ENCODE measurements around the gene TSSC4.

Gene TSSC4

DNA sequence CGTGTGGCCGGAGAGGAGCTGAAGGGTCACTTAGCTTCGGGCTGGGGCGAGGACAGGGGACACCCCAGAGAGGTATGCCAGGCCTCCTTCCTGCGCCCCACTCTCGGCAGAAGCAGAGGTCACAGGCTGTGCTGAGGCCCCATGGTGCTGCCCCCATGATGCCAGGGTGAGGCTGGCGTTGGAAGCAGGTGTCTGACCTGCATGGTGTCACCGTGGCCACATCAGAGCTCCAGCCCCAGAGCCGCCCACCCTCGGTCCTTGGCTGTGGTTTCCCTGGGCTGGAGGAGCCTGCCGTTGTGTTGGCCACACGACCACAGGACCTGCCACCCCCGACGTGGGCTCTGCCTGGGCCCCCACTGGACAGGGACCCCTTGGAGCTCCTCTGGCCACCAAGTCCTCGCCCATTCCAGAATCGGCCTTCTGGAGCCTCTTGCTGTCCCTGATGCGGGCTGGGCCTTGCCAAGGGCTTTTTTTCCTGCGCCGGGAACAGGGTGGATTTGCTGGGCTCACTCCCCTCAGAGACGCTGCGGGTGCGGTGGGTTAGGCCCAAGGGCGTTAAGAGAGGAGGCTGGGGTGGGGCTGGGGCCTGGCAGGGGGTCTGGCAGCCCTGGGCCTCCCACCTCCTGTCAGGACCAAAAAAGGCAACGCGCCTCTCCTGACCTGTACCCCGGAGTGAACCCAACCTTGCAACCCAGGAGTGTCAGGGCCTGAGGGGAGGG, 8.2 kb upstream of the TSSC4 start:
- no peak for DNase-seq (ENCODE audit: low read depth)
- H3K4me3 ChIP-seq (ENCODE audit: low read depth, low read length), result no peak overlapping the region
- TF ChIP-seq, protein P1, sequence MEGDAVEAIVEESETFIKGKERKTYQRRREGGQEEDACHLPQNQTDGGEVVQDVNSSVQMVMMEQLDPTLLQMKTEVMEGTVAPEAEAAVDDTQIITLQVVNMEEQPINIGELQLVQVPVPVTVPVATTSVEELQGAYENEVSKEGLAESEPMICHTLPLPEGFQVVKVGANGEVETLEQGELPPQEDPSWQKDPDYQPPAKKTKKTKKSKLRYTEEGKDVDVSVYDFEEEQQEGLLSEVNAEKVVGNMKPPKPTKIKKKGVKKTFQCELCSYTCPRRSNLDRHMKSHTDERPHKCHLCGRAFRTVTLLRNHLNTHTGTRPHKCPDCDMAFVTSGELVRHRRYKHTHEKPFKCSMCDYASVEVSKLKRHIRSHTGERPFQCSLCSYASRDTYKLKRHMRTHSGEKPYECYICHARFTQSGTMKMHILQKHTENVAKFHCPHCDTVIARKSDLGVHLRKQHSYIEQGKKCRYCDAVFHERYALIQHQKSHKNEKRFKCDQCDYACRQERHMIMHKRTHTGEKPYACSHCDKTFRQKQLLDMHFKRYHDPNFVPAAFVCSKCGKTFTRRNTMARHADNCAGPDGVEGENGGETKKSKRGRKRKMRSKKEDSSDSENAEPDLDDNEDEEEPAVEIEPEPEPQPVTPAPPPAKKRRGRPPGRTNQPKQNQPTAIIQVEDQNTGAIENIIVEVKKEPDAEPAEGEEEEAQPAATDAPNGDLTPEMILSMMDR (IDR thresholded peaks at IDR 0.05; ENCODE audit: control insufficient read depth, extremely low read depth, insufficient read depth), result no peak

DNA sequence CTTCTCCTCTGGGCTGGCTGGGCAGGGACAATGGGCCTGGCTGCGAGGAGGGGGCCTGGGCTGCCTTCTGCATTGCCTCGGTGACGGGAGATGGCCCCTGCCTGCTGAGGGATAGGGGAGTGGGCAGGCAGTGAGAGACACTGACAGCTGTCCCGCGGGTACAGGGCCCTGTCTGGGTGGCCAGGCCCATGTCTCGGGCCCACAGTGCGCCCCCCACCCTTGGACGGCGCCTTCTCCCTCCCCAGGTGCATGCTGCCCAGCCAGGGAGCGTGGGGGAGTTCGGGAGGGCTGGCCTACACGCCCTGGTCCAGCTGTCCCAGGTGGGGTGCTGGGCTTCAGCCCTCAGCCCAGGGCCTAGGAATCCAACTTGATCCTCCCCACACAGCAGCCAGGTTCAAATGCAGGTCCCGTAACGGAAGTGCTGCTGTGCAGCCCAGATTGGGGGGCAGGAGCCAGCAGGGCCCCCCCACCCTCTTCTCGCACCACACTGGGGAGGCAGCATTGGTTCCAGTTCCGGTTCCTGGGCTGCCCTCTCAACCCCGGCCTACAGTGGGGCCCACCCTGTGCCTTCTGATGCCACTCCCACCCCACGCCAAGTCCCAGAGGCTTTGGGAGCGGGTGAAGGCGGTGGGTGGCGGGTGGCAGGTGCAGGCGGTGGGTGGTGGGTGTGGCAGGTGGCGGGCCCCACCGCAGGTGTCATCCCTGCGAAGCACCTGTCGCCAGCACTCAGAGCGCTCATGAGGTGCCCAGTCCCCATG, 7.3 kb upstream of the TSSC4 start:
- no peak for DNase-seq (ENCODE audit: low read depth)
- TF ChIP-seq, protein P1 (IDR thresholded peaks at IDR 0.05; ENCODE audit: control insufficient read depth, extremely low read depth, insufficient read depth), result no peak
- no peak overlapping the region for H3K4me3 ChIP-seq (ENCODE audit: low read depth, low read length)

GRCh38 chr11:2393941-2394817, 6.4 kb upstream of the TSSC4 start:
- no peak for DNase-seq (ENCODE audit: low read depth)
- TF ChIP-seq, protein P1 (IDR thresholded peaks at IDR 0.05; ENCODE audit: control insufficient read depth, extremely low read depth, insufficient read depth), result no peak
- H3K4me3 ChIP-seq (ENCODE audit: low read depth, low read length), result no peak overlapping the region

DNA sequence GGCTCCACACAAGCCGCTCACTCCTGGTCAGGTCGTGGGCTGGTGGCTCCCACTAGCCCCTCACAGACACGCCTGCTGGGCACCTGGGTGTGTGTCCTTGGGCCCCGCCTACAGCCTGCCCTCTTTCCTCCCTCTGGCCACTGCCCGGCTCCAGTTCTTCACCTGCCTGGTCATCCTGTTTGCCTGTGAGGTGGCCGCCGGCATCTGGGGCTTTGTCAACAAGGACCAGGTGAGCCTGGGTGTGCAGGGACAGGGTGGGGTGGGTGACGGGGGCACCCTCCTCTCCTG, 5.8 kb upstream of the TSSC4 start:
- TF ChIP-seq, protein P1 (IDR thresholded peaks at IDR 0.05; ENCODE audit: control insufficient read depth, extremely low read depth, insufficient read depth), result no peak
- H3K4me3 ChIP-seq (ENCODE audit: low read depth, low read length), result no peak overlapping the region
- no peak for DNase-seq (ENCODE audit: low read depth)

- TF ChIP-seq, protein P1 (IDR thresholded peaks at IDR 0.05; ENCODE audit: control insufficient read depth, extremely low read depth, insufficient read depth), result no peak
- H3K4me3 ChIP-seq (ENCODE audit: low read depth, low read length), result no peak overlapping the region
- DNase-seq (ENCODE audit: low read depth), result no peak
These were observed 5.3 kb upstream of the TSSC4 start for GRCh38 chr11:2395211-2395730.

- no peak for DNase-seq (ENCODE audit: low read depth)
- H3K4me3 ChIP-seq (ENCODE audit: low read depth, low read length), result no peak overlapping the region
- TF ChIP-seq, protein P1 (IDR thresholded peaks at IDR 0.05; ENCODE audit: control insufficient read depth, extremely low read depth, insufficient read depth), result no peak
These were observed 4.7 kb upstream of the TSSC4 start for GRCh38 chr11:2395856-2396255.
